GM19324 (cell line): ENCODE measurements around the gene TMEM181.
A peak's percentile ranks its signal among the peaks of the same experiment; 100 is the strongest.
"Not testable (repeated sequence)": the region's sequence is repeated elsewhere in the genome, so short reads cannot be mapped to it uniquely, and the experiment has no call there.

Experiments
- ATAC-seq: cut with Tn5 transposase; IDR thresholded peaks from one replicate; pipeline ENCODE4 v1.9.1; 2021; ENCODE audit warnings: mild to moderate bottlenecking, moderate library complexity; ENCODE audit not compliant: unreplicated experiment, low FRiP score

The TMEM181 gene

DNA sequence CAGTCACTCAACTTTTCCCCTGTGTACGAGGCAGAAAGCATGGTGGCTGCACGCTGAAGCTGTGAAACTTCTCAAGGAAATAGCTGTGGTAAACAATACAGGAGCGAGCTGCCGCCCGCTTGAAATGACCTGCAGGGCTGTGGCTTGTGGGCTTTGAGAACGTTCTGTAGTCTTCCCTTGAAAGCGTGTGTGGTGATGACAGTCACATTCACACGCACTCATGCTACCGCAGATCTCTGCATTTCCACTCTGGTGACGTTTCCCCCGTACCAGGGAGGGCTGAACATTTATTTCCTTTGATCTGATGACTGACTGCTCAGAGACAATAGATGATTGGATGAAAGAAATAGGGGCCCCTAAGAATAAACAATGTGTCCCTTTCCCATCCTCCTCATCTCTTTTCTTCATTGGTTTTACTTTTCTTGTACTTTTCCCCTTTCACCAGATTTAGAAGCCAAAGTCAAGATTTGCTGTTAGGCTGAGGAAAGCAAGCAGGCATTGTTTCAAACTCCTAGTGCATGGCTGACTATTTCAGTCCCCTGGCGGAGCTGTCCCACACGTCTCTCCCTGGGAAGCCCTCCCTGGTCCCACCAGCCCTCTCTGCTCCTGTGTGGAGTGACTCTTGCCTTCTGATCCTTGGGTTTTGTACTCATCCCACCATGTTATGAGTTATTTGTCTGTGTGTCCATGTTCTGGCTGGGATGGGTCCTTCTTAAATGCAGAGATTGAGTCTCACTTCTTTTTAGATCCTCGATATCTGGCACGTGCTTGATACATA, 93.9 kb downstream of the TMEM181 start:
- ATAC-seq, result peak; percentile 33

DNA sequence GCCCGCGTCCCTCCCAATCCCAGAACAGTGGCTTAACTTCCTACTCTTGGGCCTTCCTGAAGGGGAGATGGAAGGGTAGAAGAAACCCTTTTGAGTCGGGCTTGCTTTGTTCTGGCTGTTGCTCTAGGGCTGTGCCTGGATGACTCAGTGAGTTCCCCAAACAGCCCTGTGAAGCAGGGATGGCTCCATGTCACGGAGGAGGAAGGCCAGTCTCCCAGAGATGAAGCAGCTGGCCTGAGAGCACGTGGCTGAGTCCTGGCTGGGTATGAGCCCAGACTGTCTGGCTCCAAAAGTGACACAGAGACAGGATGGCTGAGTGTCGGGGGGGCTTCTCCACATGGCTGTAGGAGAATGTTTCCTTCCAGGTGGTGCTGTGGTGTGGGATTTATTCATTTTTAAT, 94.6 kb downstream of the TMEM181 start:
- ATAC-seq, result no peak

- ATAC-seq, result no peak
These were observed 95.1 kb downstream of the TMEM181 start for GRCh38 chr6:158654960-158655489.

- ATAC-seq, result no peak
These were observed 95.9 kb downstream of the TMEM181 start for GRCh38 chr6:158655569-158656450.

GRCh38 chr6:158656986-158657385, 97.1 kb downstream of the TMEM181 start:
- not testable (repeated sequence) for ATAC-seq

DNA sequence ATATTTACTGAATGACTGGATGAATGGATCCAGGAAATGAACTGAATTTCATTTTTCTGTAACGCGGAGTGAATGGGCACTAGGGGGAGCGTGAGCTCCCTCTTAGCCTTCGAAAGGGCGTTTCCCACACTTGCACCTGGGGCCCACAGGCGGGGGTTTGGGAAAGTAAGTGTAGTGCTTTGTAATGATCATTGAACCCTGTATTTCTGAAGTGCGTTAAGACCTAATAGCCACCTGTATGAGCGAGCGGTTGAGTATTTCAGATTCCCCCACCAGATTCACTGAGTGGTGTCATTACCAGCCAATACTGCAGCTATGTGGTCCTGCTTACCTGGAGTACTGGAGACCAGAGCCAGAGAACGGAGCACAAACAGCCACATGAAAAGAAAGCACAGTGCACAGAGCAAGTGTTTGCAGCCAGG, 100.5 kb downstream of the TMEM181 start:
- no peak for ATAC-seq

DNA sequence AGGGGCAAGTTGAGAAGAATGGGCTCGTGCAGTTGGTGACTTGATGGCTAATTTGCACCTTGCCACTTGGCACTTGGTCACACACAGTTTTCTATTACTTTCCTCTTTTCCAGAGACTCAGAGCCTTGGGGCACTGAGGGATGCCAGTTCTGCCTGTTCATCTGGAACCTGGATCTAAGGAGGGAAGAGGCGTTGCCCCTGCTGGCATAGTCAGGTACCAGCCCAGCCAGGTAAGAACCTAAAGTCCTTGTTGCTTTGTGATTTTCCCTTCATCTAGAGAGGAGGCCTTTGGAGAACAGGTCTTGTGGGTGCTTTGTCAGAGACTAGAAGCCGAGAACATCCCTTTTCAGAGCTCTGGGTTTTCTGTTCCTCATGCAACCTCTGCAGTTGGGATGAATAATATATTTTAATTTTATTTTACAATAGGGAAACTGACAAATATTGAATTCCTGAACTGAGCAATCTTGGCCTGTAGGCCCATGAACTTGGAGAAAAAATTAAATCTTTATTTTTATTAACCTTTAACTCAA, 101.3 kb downstream of the TMEM181 start:
- ATAC-seq, result no peak

DNA sequence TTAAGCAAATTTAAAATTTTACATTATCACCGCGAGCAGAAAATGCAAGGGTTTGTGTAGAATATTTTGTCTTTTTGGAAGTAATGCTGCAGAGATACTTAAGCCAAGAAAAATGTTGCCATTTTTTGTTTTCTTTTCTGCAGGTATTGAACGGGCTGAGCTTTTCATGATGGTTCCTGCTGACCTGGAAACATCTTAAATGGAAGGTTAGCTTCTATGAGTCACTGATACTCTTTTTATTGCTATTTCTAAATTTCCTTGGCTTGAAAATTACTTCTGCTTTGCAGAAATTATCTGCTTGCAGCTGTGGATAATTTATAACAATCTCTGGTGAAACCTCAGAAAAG, 102.7 kb downstream of the TMEM181 start:
- ATAC-seq, result no peak

- ATAC-seq, result no peak
These were observed 103.2 kb downstream of the TMEM181 start for GRCh38 chr6:158662954-158663624.

DNA sequence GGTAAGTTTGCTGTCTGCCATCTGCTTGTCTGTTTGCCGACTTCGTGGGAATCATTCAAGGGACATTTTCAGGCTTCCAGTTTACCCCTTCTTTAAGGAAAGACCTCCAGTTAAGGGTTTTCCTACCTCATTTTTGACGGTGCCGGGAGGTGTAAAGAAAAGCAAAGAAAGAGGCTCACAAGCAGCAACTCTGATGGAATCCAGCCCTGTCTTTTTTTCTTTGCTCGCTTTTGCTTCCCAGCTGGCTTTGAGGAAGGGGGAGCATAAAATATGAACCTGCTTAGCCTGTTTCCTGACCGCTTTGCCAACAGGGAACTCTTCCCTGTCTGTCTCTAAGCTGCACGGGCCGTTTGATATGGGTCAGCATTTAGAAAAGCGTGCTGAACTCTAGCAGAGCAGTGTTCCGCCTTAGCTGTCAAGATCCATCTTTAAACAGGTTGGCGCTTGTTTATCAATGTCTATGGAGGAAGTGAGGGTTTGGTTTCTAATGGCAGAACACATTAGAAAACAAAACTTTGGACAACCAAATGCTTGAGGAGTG, 103.8 kb downstream of the TMEM181 start:
- ATAC-seq, result no peak

DNA sequence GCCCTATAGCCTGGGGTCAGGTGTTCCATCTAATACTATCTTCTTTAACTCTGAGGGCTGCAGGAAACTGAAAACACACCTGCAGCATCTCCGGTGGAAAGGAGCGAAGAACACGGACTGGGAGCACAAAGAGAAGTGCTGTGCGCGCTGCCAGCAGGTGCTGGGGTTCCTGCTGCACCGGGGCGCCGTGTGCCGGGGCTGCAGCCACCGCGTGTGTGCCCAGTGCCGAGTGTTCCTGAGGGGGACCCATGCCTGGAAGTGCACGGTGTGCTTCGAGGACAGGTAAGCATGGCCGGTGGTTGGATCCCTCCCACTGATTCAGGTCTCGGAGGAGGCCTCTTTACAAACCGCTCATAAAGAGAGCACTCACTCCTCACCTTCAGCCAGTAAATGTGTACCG, 105.4 kb downstream of the TMEM181 start:
- ATAC-seq, result no peak

- ATAC-seq, result no peak
These were observed 106.9 kb downstream of the TMEM181 start for GRCh38 chr6:158666628-158667359.

DNA sequence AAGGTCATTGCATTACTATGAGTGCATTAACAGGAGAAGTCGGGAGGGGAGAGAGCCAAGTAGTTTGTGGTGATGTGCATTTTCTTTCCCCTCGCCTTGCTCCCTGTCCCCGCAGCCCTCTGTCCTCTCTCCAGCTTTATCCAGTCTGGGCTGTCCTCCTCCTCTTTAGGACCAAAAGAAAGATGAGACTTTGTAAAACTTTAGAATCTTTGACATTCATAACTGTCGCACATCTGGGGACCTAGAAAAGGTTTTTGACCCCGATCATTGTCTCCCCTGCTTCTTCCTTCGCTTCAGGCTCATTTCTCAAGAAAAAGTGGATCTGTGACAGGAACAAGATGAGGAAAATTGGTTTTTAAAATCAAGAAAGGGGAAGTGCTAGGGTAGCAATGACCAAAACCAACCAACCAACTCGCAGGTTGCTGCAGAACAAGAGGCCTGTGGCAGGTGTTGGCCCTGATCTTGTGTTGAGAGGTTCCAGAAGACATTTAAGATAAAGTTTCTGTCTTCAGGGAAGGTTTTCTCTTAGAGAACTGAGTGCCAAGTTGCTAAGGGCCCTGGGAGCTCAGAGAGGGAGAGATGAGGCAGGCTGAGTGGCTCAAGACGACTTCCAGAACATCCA, 107.6 kb downstream of the TMEM181 start:
- no peak for ATAC-seq

- ATAC-seq, result no peak
These were observed 108.8 kb downstream of the TMEM181 start for GRCh38 chr6:158668707-158669103.

GRCh38 chr6:158669145-158670035, 109.5 kb downstream of the TMEM181 start:
- ATAC-seq, result no peak

DNA sequence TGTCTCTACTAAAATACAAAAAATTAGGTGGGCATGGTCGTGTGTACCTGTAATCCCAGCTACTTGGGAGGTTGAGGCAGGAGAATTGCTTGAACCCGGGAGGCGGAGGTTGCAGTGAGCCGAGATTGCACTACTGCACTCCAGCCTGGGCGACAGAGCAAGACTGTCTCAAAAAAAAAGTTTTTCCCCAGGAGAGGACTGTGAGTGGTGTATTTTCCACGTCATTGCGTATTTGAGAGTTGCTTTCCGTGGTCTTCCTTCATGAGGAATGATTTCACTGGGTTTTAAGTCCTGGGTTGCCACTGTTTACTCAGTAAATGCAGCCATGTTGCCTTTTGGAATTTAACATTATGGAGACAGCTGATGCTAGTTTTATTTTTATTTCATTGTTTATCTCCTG, 112.2 kb downstream of the TMEM181 start:
- ATAC-seq, result not testable (repeated sequence)

DNA sequence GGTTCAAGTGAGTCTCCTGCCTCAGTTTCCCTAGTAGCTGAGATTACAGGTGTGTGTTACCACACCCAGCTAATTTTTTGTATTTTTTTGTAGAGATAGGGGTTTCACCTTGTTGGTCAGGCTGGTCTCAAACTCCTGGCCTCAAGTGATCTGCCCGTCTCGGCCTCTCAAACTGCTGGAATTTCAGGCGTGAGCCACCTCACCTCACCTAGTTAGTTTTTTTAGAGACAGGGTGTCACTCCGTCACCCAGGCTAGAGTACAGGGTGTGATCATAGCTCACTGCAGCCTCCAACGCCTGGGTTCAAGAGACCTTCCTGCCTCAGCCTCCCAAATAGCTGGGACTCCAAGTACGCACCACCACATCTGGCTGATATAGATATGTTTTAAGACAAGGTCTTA, 112.8 kb downstream of the TMEM181 start:
- ATAC-seq, result no peak
